ENCODE measurements around the gene DMWD.

DNA sequence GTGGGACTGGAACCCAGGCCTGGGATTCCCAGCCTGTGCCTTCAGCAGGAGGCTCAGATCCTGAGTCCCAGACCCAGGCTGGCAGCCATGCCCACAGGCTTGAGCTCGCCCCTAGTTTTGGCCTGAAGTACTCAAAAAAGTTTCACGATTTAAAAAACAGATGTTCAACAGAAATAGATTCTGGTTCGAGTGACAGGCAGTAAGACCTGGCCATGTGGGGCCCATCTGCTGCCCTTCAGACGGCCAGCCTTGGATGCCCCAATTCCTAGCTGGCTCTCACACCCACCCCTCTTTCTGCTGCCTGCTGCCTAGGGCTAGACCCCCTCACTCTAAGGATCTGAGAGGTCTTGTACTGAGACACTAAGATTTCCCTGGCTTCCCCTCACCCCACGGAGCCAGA, 7.5 kb downstream of the DMWD start:
- TF ChIP-seq CTCF (IDR thresholded peaks at IDR 0.05): no peak
- no peak for TF ChIP-seq POLR2A (IDR thresholded peaks at IDR 0.05)

All from transverse colon (tissue), 3 donors.